PC-3 (cell line): ENCODE data around the gene GNAT3.

Experiments used
- EZH2 ChIP-seq: fragments of 300-600 bp; sonication (generic); IDR thresholded peaks from one replicate; pipeline ENCODE4 v1.6.1; 2017; ENCODE audit warnings: antibody characterized with exemption, mild to moderate bottlenecking, low read length; ENCODE audit not compliant: unreplicated experiment
- EZH2phosphoT487 ChIP-seq: fragments of 300-600 bp; sonication (generic); IDR thresholded peaks from 2 replicates; pipeline ENCODE4 v1.6.1; 2018; ENCODE audit warnings: mild to moderate bottlenecking, antibody characterized with exemption, low read length, borderline replicate concordance
- TF ChIP-seq, protein P1 (sequence below): fragments of 300-600 bp; sonication (generic); conservative IDR thresholded peaks from 2 replicates; pipeline ENCODE4 v1.5.1; 2017; ENCODE audit warnings: antibody characterized with exemption, low read depth, mild to moderate bottlenecking, low read length

DNA sequence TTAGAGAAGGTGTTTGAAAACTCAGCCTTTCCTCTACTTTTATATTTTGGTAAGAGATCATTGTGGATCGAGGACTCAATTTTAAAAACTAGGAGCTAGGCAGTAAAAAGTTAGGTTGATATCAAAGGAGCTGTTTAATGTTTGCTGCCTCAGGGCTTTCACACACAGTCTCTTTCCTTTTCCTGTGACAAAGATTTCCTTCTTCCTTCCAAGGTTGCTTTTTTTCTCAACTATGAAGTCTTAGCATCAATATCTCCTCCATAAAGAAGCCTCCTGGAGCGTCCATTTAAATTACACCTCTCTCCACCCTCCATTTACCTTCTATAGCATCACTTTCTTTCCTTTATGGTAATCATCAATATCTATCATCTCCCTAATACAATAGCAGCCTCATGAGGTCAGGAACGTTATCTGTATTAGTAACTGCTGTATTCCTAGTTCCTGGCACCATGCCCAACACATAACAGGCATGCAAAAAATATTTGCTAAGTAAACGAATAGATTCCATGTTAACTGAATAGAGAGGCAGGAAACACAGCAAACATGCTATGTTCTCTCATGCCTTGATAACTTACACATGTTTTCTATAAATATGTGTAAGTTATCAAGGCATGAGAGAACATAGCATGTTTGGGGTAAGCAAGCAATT is 48.5 kb downstream of the GNAT3 start:
- TF ChIP-seq EZH2phosphoT487 (no peak), EZH2 (no peak)
- TF ChIP-seq, protein P1, sequence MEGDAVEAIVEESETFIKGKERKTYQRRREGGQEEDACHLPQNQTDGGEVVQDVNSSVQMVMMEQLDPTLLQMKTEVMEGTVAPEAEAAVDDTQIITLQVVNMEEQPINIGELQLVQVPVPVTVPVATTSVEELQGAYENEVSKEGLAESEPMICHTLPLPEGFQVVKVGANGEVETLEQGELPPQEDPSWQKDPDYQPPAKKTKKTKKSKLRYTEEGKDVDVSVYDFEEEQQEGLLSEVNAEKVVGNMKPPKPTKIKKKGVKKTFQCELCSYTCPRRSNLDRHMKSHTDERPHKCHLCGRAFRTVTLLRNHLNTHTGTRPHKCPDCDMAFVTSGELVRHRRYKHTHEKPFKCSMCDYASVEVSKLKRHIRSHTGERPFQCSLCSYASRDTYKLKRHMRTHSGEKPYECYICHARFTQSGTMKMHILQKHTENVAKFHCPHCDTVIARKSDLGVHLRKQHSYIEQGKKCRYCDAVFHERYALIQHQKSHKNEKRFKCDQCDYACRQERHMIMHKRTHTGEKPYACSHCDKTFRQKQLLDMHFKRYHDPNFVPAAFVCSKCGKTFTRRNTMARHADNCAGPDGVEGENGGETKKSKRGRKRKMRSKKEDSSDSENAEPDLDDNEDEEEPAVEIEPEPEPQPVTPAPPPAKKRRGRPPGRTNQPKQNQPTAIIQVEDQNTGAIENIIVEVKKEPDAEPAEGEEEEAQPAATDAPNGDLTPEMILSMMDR = no peak
